ENCODE measurements around the gene ATP4B. TPM values are rescaled to one million over a fixed set of nuclear protein-coding genes. Genes with fewer than 3 reads are reported as not detected.

ATP4B gene
- total RNA-seq, 1 donor from 2014 or later = not detected

DNA sequence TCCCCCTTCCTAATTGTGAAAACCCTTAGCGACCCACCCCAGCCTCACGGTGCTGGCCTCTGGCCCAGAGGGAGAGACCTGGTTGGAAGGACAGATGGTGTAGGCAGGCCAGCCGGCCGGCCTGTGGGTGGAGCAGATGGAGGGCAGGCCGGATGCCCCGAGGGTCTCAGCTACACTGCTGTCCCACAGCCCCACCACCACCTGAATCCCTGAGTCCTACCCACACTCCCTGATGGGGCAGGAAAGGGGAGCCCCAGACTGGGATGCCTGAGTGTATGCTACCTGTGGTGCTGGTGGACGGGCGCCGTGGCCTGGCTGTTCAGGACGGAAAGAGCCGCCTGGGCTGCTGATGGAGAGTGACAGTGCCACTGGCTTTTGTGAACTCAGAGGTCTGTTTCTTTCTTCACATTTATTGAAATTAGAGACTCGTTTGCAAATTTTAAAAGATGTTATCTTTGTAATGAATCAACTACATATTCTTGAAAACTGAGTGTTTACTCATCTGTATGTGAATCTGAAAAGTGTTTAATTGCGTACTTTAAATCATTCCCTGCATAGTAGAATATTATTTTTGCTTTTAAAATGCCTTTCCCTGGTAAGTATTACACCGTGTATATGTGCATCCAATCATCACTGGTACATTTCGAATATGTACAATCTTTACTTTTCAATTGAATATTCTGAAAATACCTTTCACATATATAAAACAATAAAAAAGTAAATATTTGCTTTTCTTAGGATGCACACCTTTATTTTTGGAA, 37.8 kb downstream of the ATP4B start:
- Mint-ChIP-seq H3K27ac (ENCODE audit: unreplicated experiment) (no peak overlapping the region), H3K9me3 (ENCODE audit: low read depth) (no peaks in the 10 kb centered on the region), H3K36me3 (ENCODE audit: low read depth) (peaks cover 15% of the 10 kb centered on the region), H3K4me3 (ENCODE audit: unreplicated experiment) (no peak overlapping the region), H3K4me1 (ENCODE audit: low read depth) (peaks cover 18% of the 10 kb centered on the region), H3K27me3 (ENCODE audit: low read depth) (no peaks in the 10 kb centered on the region)
- TF ChIP-seq, protein P1, sequence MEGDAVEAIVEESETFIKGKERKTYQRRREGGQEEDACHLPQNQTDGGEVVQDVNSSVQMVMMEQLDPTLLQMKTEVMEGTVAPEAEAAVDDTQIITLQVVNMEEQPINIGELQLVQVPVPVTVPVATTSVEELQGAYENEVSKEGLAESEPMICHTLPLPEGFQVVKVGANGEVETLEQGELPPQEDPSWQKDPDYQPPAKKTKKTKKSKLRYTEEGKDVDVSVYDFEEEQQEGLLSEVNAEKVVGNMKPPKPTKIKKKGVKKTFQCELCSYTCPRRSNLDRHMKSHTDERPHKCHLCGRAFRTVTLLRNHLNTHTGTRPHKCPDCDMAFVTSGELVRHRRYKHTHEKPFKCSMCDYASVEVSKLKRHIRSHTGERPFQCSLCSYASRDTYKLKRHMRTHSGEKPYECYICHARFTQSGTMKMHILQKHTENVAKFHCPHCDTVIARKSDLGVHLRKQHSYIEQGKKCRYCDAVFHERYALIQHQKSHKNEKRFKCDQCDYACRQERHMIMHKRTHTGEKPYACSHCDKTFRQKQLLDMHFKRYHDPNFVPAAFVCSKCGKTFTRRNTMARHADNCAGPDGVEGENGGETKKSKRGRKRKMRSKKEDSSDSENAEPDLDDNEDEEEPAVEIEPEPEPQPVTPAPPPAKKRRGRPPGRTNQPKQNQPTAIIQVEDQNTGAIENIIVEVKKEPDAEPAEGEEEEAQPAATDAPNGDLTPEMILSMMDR (IDR thresholded peaks at IDR 0.05) = no peak
- DNase-seq (ENCODE audit: low spot score) = peak; percentile 77

GRCh38 chr13:113618455-113618854, 39.5 kb downstream of the ATP4B start:
- DNase-seq (ENCODE audit: low spot score) = peak; percentile 61
- TF ChIP-seq, protein P1 (IDR thresholded peaks at IDR 0.05) = no peak
- H3K9me3 Mint-ChIP-seq (ENCODE audit: low read depth) = no peaks in the 10 kb centered on the region
- peaks cover 18% of the 10 kb centered on the region for H3K4me1 Mint-ChIP-seq (ENCODE audit: low read depth)
- no peaks in the 10 kb centered on the region for H3K27me3 Mint-ChIP-seq (ENCODE audit: low read depth)
- H3K36me3 Mint-ChIP-seq (ENCODE audit: low read depth) = peaks cover 9% of the 10 kb centered on the region
- no peak overlapping the region for H3K4me3 Mint-ChIP-seq (ENCODE audit: unreplicated experiment)
- H3K27ac Mint-ChIP-seq (ENCODE audit: unreplicated experiment) = peak overlapping the region; percentile 55

DNA sequence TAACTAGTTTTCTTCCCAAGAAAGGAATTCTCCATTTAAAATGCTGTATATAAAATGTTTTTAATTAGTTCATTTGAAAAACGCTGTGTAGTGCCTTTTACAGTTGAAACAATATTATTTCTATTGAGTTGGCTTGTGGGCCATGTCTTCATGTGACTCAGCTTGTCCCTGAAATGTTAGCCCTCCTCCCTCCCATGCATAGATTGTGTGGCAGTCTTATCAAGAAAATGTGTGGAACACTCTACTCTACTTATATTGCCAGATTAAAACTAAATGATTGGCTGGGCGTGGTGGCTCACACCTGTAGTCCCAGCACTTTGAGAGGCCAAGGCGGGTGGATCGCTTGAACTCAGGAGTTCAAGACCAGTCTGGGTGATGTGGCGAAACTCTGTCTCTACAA, 40.0 kb downstream of the ATP4B start:
- H3K27me3 Mint-ChIP-seq (ENCODE audit: low read depth) = no peaks in the 10 kb centered on the region
- no peak for DNase-seq (ENCODE audit: low spot score)
- peak overlapping the region; percentile 55 for H3K27ac Mint-ChIP-seq (ENCODE audit: unreplicated experiment)
- H3K4me3 Mint-ChIP-seq (ENCODE audit: unreplicated experiment) = no peak overlapping the region
- H3K4me1 Mint-ChIP-seq (ENCODE audit: low read depth) = peaks cover 18% of the 10 kb centered on the region
- H3K36me3 Mint-ChIP-seq (ENCODE audit: low read depth) = peaks cover 7% of the 10 kb centered on the region
- no peaks in the 10 kb centered on the region for H3K9me3 Mint-ChIP-seq (ENCODE audit: low read depth)
- TF ChIP-seq, protein P1 (IDR thresholded peaks at IDR 0.05) = no peak

GRCh38 chr13:113616991-113617749, 40.8 kb downstream of the ATP4B start:
- Mint-ChIP-seq H3K4me3 (ENCODE audit: unreplicated experiment) (no peak overlapping the region), H3K27ac (ENCODE audit: unreplicated experiment) (peak overlapping the region; percentile 69), H3K9me3 (ENCODE audit: low read depth) (no peaks in the 10 kb centered on the region), H3K36me3 (ENCODE audit: low read depth) (peaks cover 5% of the 10 kb centered on the region), H3K4me1 (ENCODE audit: low read depth) (peaks cover 18% of the 10 kb centered on the region), H3K27me3 (ENCODE audit: low read depth) (no peaks in the 10 kb centered on the region)
- TF ChIP-seq, protein P1 (IDR thresholded peaks at IDR 0.05) = no peak
- DNase-seq (ENCODE audit: low spot score) = peak; percentile 51

GRCh38 chr13:113616281-113616906, 41.6 kb downstream of the ATP4B start:
- Mint-ChIP-seq H3K36me3 (ENCODE audit: low read depth) (peaks cover 5% of the 10 kb centered on the region), H3K4me3 (ENCODE audit: unreplicated experiment) (no peak overlapping the region), H3K9me3 (ENCODE audit: low read depth) (no peaks in the 10 kb centered on the region), H3K27ac (ENCODE audit: unreplicated experiment) (no peak overlapping the region), H3K27me3 (ENCODE audit: low read depth) (no peaks in the 10 kb centered on the region), H3K4me1 (ENCODE audit: low read depth) (peaks cover 18% of the 10 kb centered on the region)
- peak; percentile 47 for DNase-seq (ENCODE audit: low spot score)
- TF ChIP-seq, protein P1 (IDR thresholded peaks at IDR 0.05) = no peak

Data from chondrocyte (in vitro differentiated cells).